Measurements from ENCODE around the gene BCKDHB. TPM values are rescaled to one million over a fixed set of nuclear protein-coding genes. Genes with fewer than 3 reads are reported as not detected.
A peak's percentile ranks its signal among the peaks of the same experiment; 100 is the strongest.
"Not testable (repeated sequence)": the region's sequence is repeated elsewhere in the genome, so short reads cannot be mapped to it uniquely, and the experiment has no call there.

Gene BCKDHB
- total RNA-seq, 2 experiments from 2014 or later, result 16.4 to 18.8 TPM

DNA sequence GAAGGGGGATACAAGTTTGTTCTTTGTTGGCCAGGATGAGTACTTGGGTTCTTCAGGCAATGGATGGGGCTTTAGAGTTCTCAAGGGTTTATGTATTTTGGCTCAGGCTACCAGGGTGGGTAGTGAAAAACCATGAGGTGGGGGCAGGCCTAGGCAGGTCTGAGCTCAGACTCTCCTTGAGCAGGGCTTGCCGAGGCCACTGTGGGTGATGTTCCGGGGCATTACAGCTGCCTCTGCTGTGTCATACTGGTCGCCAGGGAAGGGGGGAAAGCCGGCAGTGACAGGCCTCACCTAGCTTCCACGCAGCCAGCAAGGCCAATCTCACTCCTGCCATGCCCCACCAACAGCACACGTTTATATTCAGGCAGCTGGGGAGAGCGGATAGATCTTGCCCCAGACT lies 79.6 kb downstream of the BCKDHB start:
- ChIA-PET POLR2A (no interaction called here), CTCF (no interaction called here)
- no peak overlapping the region for H3K4me3 Mint-ChIP-seq
- H3K27ac Mint-ChIP-seq, result no peak overlapping the region
- H3K9me3 Mint-ChIP-seq, result no peaks in the 10 kb centered on the region
- no peak for DNase-seq
- H3K36me3 Mint-ChIP-seq (ENCODE audit: low read depth), result peaks cover 11% of the 10 kb centered on the region
- no peaks in the 10 kb centered on the region for H3K4me1 Mint-ChIP-seq
- no peaks in the 10 kb centered on the region for H3K27me3 Mint-ChIP-seq

DNA sequence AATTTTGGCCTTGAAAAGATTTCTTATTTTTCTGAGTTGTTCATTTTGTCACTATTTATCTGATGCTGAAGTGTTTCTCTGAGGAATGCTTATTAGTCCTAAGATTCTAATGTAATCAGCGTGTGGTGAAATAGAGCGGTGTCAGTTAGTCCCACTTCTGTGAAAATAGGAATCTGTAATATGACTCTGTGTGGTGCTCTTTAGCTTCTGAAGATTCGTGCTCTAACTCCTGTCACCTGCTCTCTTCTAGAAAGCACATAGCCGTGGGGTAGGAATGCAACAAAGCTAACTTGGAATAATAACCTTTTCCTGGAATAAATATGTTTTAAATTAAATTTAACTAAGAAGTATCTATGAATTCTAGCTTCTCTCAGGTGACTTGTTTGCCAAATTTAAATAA lies 90.4 kb downstream of the BCKDHB start:
- ChIA-PET CTCF (no interaction called here), POLR2A (no interaction called here)
- no peak for DNase-seq
- Mint-ChIP-seq H3K4me3 (no peak overlapping the region), H3K27me3 (no peaks in the 10 kb centered on the region), H3K27ac (no peak overlapping the region), H3K36me3 (ENCODE audit: low read depth) (no peaks in the 10 kb centered on the region), H3K9me3 (no peaks in the 10 kb centered on the region), H3K4me1 (no peaks in the 10 kb centered on the region)

DNA sequence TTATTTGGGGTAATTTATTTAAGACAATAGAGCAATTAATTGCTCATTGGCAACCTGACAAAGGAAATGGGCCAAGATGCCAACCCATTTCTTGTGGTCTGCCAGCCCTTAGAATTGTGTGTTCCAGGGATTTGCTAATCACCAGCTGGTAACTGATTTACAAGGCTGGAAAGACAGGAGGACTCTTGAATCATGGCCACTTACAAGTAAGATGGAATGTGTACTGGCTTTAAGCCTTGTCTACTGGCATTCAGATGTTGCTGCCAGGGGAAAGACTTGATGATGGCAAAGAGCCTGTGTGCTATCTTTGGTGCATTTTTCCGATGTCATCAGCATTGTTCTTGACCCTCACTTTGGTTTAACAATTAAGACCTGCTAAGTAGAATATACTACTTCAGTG lies 91.0 kb downstream of the BCKDHB start:
- H3K4me1 Mint-ChIP-seq, result no peaks in the 10 kb centered on the region
- POLR2A ChIA-PET, result no interaction called here
- no peak overlapping the region for H3K27ac Mint-ChIP-seq
- H3K4me3 Mint-ChIP-seq, result no peak overlapping the region
- CTCF ChIA-PET, result no interaction called here
- H3K27me3 Mint-ChIP-seq, result no peaks in the 10 kb centered on the region
- no peaks in the 10 kb centered on the region for H3K36me3 Mint-ChIP-seq (ENCODE audit: low read depth)
- no peak for DNase-seq
- H3K9me3 Mint-ChIP-seq, result no peaks in the 10 kb centered on the region

DNA sequence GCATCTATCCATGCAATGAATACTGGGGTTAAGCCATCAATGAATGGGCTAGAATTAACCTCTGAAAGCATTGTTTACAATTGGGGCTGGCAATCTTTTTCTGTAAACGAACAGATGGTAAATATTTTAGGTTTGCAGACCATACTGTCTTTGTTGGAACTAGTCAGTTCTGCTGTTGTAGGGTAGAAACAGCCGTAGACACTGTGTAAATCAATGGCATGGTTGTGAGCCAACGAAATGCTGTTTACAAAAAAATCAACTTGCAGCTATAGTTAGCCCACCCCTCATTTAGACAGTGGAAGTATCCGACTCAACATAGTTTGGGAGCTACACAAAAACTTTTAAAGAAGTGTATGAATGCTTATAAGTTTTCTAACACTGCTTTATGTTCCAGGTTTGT lies 91.5 kb downstream of the BCKDHB start:
- Mint-ChIP-seq H3K4me3 (no peak overlapping the region), H3K36me3 (ENCODE audit: low read depth) (no peaks in the 10 kb centered on the region), H3K4me1 (no peaks in the 10 kb centered on the region), H3K27ac (no peak overlapping the region), H3K27me3 (no peaks in the 10 kb centered on the region), H3K9me3 (no peaks in the 10 kb centered on the region)
- ChIA-PET CTCF (no interaction called here), POLR2A (no interaction called here)
- DNase-seq, result no peak

DNA sequence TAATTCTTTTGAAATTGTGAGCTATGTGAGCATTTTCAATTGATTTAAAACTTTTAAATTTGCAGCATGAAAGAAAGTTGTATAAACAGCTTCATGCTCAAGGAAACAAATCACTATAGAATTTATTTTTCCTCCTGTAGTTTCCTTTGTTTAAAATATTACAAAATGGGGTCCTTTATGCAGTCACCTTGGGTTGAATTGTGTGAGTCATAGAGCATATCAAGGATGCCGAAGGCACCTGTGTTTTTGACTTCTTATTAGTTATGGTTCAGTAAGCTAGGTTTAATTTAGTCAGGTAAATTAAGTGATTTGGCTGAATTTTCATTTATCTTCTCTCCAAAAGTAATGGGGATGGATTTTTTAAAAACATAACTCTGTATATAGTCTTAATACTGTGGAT lies 96.8 kb downstream of the BCKDHB start:
- POLR2A ChIA-PET, result no interaction called here

DNA sequence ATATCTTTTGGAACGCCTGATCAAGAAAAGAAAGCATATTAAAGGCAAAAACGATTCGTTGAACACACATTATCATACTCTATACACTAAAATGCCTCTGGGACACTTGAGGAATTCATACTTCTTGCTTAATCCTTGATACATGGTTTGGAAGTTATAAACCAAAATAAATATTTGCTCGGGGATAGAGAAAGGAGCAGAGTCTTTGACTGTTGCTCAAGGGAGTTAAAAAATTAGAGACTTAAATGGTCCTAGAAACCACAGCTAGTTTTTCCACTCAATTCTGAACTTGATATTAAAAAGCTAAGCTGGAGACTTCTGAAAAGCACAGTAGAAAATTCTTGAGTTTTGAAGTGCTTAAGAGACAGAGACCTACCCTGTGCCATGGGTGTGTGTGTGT lies 98.9 kb downstream of the BCKDHB start:
- no peaks in the 10 kb centered on the region for H3K9me3 Mint-ChIP-seq
- DNase-seq, result no peak
- no peaks in the 10 kb centered on the region for H3K27me3 Mint-ChIP-seq
- no peak overlapping the region for H3K27ac Mint-ChIP-seq
- H3K36me3 Mint-ChIP-seq (ENCODE audit: low read depth), result no peaks in the 10 kb centered on the region
- no peak overlapping the region for H3K4me3 Mint-ChIP-seq
- H3K4me1 Mint-ChIP-seq, result no peaks in the 10 kb centered on the region
- POLR2A ChIA-PET, result no interaction called here
- CTCF ChIA-PET, result interaction anchor here (1.3 kb wide), 1 partner anchor 9 kb away, joined by 3 read pairs; no protein-coding TSS in a partner anchor

More for the DNA sequence above, 96.8 kb downstream of the BCKDHB start:
- CTCF ChIA-PET, result interaction anchor here (1.1 kb wide), 1 partner anchor 11 kb away, joined by 3 read pairs; no protein-coding TSS in a partner anchor
- Mint-ChIP-seq H3K27me3 (no peaks in the 10 kb centered on the region), H3K36me3 (ENCODE audit: low read depth) (no peaks in the 10 kb centered on the region), H3K9me3 (no peaks in the 10 kb centered on the region), H3K4me3 (no peak overlapping the region), H3K27ac (no peak overlapping the region), H3K4me1 (no peaks in the 10 kb centered on the region)
- DNase-seq, result no peak

DNA sequence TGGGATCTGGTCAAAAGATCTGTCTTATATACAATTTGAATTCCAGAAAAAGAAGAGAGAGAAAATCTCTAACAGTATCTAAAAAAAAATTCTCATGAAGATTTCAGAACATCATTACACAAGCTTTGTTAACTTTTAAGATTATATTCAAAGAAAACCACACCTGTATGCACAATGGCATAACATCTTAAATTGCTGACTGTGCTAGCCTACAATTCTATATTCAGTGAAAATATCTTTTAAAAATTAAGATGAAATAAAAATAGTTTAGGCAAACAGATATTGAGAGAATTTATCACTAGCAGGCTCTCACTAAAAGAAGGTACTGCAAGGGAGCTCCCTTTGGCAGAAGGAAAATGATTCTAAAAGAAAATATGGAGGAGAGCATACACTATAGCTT lies 100.3 kb downstream of the BCKDHB start:
- POLR2A ChIA-PET, result no interaction called here
- H3K27ac Mint-ChIP-seq, result no peak overlapping the region

DNA sequence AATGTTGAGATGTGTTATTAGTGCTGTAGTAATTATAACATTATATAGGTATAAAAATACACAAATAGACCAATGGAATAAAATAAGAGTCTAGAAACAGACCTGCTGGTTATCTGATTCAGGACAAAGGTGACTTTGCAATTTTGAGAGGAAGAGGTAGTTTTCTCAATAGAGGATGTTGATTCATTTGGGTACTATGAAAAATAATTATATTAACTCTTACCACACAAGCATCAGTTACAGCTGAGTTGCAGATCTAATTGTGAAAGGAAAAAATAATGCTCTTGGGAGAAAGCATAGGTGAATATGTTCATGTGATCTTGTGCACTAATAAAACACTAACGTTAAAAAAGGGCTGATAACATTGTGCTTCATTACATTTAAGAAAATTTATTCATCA lies 103.0 kb downstream of the BCKDHB start:
- POLR2A ChIA-PET, result no interaction called here
- CTCF ChIA-PET, result no interaction called here
- Mint-ChIP-seq H3K4me3 (no peak overlapping the region), H3K36me3 (ENCODE audit: low read depth) (no peaks in the 10 kb centered on the region), H3K27ac (no peak overlapping the region), H3K4me1 (peaks cover 3% of the 10 kb centered on the region), H3K9me3 (no peaks in the 10 kb centered on the region), H3K27me3 (no peaks in the 10 kb centered on the region)
- no peak for DNase-seq

More for the DNA sequence above, 100.3 kb downstream of the BCKDHB start:
- Mint-ChIP-seq H3K9me3 (no peaks in the 10 kb centered on the region), H3K36me3 (ENCODE audit: low read depth) (no peaks in the 10 kb centered on the region), H3K4me1 (peaks cover 3% of the 10 kb centered on the region), H3K27me3 (no peaks in the 10 kb centered on the region), H3K4me3 (no peak overlapping the region)
- no peak for DNase-seq
- CTCF ChIA-PET, result no interaction called here

DNA sequence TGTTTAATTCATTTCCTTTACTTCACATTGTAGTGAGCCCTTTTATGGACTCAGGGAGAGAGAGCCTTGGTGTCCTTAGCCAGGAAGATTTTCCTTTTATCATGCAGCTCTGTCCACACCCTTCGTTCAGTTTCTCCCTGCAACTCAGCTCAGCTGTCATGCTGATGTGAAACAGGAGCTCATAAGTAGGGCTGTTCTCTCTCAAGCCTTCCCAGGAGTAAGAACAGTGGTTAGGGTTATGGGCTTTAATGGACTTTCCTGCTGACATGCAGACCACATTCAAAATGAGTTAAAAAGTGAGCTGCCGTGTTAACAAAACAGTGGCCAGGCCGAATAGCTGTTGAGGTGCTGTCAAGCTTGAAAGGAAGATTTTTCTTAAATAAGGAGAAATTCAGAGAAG lies 104.1 kb downstream of the BCKDHB start:
- ChIA-PET CTCF (interaction anchor here (1.2 kb wide), 1 partner anchor 8 kb away, joined by 3 read pairs; no protein-coding TSS in a partner anchor), POLR2A (no interaction called here)
- H3K27ac Mint-ChIP-seq, result no peak overlapping the region
- no peak for DNase-seq
- H3K9me3 Mint-ChIP-seq, result no peaks in the 10 kb centered on the region
- H3K4me1 Mint-ChIP-seq, result peaks cover 3% of the 10 kb centered on the region
- no peaks in the 10 kb centered on the region for H3K27me3 Mint-ChIP-seq
- H3K4me3 Mint-ChIP-seq, result no peak overlapping the region
- H3K36me3 Mint-ChIP-seq (ENCODE audit: low read depth), result no peaks in the 10 kb centered on the region

DNA sequence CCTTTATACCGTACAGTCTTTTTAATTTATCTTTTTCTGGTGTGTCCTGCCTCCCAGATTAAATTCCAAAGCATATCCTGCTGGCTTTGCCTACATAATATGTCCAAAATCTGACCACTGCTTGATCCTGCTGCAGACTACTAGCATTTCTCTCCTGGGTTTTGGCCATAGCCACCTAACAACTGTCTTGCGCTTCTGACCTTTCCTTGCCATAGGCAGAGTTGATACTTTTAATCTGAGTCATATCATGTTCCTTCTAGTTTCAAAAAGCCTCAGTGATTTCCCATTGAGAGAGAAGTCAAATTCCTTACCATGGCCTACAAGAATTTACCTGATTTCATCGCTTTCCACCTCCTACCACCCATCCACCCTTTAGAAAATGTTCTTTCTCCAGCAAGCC lies 104.8 kb downstream of the BCKDHB start:
- Mint-ChIP-seq H3K27ac (no peak overlapping the region), H3K4me1 (peaks cover 3% of the 10 kb centered on the region), H3K36me3 (ENCODE audit: low read depth) (no peaks in the 10 kb centered on the region), H3K9me3 (no peaks in the 10 kb centered on the region), H3K4me3 (no peak overlapping the region), H3K27me3 (no peaks in the 10 kb centered on the region)
- DNase-seq, result no peak
- ChIA-PET CTCF (interaction anchor here (1.2 kb wide), 1 partner anchor 9 kb away, joined by 3 read pairs; no protein-coding TSS in a partner anchor), POLR2A (no interaction called here)

DNA sequence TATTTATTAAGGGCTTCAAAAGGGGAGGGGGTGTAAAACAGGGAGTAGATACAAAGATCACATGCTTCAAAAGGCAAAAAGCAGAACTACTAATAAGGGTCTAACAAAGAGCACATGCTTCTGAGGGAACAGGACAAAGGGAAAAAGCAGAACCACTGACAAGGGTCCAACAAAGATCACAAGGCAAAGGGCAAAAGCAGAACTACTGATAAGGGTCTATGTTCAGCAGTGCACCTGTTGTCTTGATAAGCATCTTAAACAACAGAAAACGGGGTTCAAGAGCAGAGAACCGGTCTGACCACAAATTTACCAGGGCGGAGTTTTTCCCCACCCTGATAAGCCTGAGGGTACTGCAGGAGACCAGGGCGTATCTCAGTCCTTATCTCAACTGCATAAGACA lies 105.4 kb downstream of the BCKDHB start:
- not testable (repeated sequence) for H3K27me3 Mint-ChIP-seq, H3K4me3 Mint-ChIP-seq

DNA sequence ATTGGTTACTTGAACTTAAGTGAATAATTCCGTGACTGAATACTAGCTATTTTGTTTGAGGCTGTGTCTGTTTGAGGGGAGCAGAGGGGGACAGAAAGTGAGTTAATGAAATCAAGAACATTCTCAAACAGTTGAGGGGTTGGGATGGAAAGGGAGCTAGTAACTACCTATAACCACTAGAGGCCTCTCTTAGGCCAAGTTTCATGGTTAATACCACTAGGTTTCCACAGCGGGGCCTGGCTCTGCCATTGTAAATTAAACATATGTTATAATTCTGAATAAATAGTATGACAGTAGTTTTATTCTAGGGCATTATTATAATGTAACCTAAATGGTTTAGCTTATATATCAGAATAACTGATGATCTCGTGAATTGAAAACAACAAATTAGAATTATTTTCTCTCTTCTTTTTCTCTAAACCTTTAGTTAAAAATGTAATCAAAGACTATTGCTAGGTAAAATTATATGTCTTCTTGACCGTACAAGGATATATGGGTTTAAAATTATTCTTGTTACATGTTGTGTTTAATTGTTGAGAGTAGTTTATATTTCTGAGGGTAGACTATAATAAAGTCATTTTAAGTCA lies 108.1 kb downstream of the BCKDHB start:
- DNase-seq, result peak; percentile 12
- POLR2A ChIA-PET, result no interaction called here

More for the DNA sequence above, 105.4 kb downstream of the BCKDHB start:
- H3K36me3 Mint-ChIP-seq (ENCODE audit: low read depth); DNase-seq; CTCF ChIA-PET; H3K9me3 Mint-ChIP-seq; H3K4me1 Mint-ChIP-seq; H3K27ac Mint-ChIP-seq; POLR2A ChIA-PET: not testable (repeated sequence)

DNA sequence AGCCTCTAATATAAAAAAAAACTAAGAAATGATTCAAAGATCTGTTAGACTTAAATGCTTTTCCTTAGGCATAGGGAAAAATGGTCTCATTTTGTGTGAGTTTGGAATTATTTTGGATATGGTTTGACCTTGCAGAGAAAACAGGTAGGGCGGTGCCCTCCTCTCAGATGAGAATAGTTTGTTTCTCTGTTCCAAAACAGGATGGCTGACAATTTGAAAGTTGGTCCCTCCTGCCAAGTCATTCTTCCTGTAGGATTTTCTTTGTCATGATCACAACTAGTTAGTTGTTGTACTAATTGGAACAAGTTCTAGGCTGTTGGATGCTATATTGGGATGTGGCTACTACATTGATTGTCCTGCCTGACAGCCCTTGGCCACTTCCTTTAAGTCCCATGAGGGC lies 108.6 kb downstream of the BCKDHB start:
- Mint-ChIP-seq H3K27ac (no peak overlapping the region), H3K4me3 (no peak overlapping the region), H3K36me3 (ENCODE audit: low read depth) (no peaks in the 10 kb centered on the region), H3K9me3 (no peaks in the 10 kb centered on the region), H3K27me3 (no peaks in the 10 kb centered on the region), H3K4me1 (peaks cover 3% of the 10 kb centered on the region)
- ChIA-PET POLR2A (no interaction called here), CTCF (interaction anchor here (0.6 to 1.2 kb wide), 2 partner anchors 10 to 45 kb away, joined by 3 read pairs; no protein-coding TSS in a partner anchor)
- no peak for DNase-seq

More for the DNA sequence above, 108.1 kb downstream of the BCKDHB start:
- H3K4me3 Mint-ChIP-seq, result no peak overlapping the region
- H3K27me3 Mint-ChIP-seq, result no peaks in the 10 kb centered on the region
- no peaks in the 10 kb centered on the region for H3K9me3 Mint-ChIP-seq
- H3K4me1 Mint-ChIP-seq, result peaks cover 3% of the 10 kb centered on the region
- no peaks in the 10 kb centered on the region for H3K36me3 Mint-ChIP-seq (ENCODE audit: low read depth)
- no peak overlapping the region for H3K27ac Mint-ChIP-seq
- CTCF ChIA-PET, result interaction anchor here (0.6 to 1.2 kb wide), 3 partner anchors 10 to 45 kb away, joined by 3 read pairs; no protein-coding TSS in a partner anchor

DNA sequence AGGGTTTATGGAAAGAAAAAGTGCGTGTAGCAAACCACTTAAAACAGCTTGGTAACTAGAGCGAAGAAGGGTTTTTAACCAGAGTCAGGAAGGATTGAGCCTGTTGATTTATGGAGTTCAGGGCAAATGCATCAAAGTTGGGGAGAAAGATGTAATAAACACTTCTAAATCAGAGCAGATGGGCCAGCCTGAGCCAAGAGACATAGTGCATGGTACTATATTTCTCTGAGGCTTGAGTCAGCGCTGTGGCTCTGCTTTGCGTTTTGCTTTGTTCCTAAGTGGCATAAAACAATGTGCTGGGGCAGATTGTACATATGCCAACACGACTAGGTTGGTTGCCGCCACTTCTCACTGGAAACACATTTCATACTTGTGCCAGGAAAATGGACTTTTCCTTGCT lies 111.3 kb downstream of the BCKDHB start:
- ChIA-PET CTCF (no interaction called here), POLR2A (no interaction called here)
- Mint-ChIP-seq H3K4me3 (no peak overlapping the region), H3K27me3 (no peaks in the 10 kb centered on the region), H3K9me3 (no peaks in the 10 kb centered on the region), H3K4me1 (no peaks in the 10 kb centered on the region), H3K27ac (no peak overlapping the region), H3K36me3 (ENCODE audit: low read depth) (no peaks in the 10 kb centered on the region)
- DNase-seq, result no peak
